HG02642 (cell line): ENCODE data around the gene HINT3.
"Not testable (repeated sequence)": the region's sequence is repeated elsewhere in the genome, so short reads cannot be mapped to it uniquely, and the experiment has no call there.

Source experiments
- ATAC-seq: cut with Tn5 transposase; IDR thresholded peaks from one replicate; pipeline ENCODE4 v1.9.1; 2021; ENCODE audit warnings: mild to moderate bottlenecking; ENCODE audit not compliant: unreplicated experiment, poor library complexity

The HINT3 gene

GRCh38 chr6:125957845-125958244, 1.3 kb downstream of the HINT3 start:
- ATAC-seq, result no peak

GRCh38 chr6:125959041-125959440, 2.5 kb downstream of the HINT3 start:
- no peak for ATAC-seq

GRCh38 chr6:125961117-125961516, 4.5 kb downstream of the HINT3 start:
- ATAC-seq, result no peak

- ATAC-seq, result no peak
These were observed 6.4 kb downstream of the HINT3 start for GRCh38 chr6:125962900-125963497.

- no peak for ATAC-seq
These were observed 7.2 kb downstream of the HINT3 start for GRCh38 chr6:125963817-125964216.

- no peak for ATAC-seq
These were observed 10.0 kb downstream of the HINT3 start for GRCh38 chr6:125966569-125966968.

- no peak for ATAC-seq
These were observed 11.9 kb downstream of the HINT3 start for GRCh38 chr6:125968493-125968892.

GRCh38 chr6:125970760-125971159, 14.2 kb downstream of the HINT3 start:
- ATAC-seq, result no peak

- not testable (repeated sequence) for ATAC-seq
These were observed 15.9 kb downstream of the HINT3 start for GRCh38 chr6:125972478-125972877.

- peak; percentile 81 for ATAC-seq
These were observed 17.8 kb downstream of the HINT3 start for GRCh38 chr6:125974214-125974866.

GRCh38 chr6:125979101-125979500, 22.5 kb downstream of the HINT3 start:
- no peak for ATAC-seq

- no peak for ATAC-seq
These were observed 25.1 kb downstream of the HINT3 start for GRCh38 chr6:125981571-125982185.

- no peak for ATAC-seq
These were observed 26.8 kb downstream of the HINT3 start for GRCh38 chr6:125983246-125983945.

- ATAC-seq, result no peak
These were observed 27.7 kb downstream of the HINT3 start for GRCh38 chr6:125984311-125984710.

- no peak for ATAC-seq
These were observed 29.0 kb downstream of the HINT3 start for GRCh38 chr6:125985522-125985921.

GRCh38 chr6:125985979-125986300, 29.4 kb downstream of the HINT3 start:
- no peak for ATAC-seq

- ATAC-seq, result peak; percentile 98
These were observed 29.9 kb downstream of the HINT3 start, which contains the start of gene TRMT11 for GRCh38 chr6:125986301-125987025. TRMT11 (plus strand) TSS chr6:125986540; CDS start chr6:125986551, 11 bp downstream.

GRCh38 chr6:125987026-125987617, 30.6 kb downstream of the HINT3 start:
- ATAC-seq, result peak; percentile 22

GRCh38 chr6:125988280-125988679, 31.7 kb downstream of the HINT3 start:
- no peak for ATAC-seq

- ATAC-seq, result no peak
These were observed 33.1 kb downstream of the HINT3 start for GRCh38 chr6:125989631-125990030.
